Endothelial cell of umbilical vein (primary cell): Measurements from ENCODE around the gene RARA. TPM values are rescaled to one million over a fixed set of nuclear protein-coding genes. Genes with fewer than 3 reads are reported as not detected.

Experiments used
- BruUV-seq: library from RNA; stranded (reverse); fragments of 400-500 nt; replicated peaks from 2 replicates; lab custom pipeline; 2021; lab: Mats Ljungman, UMichigan
- CTCF ChIA-PET: fragments of 300-600, 350-600 bp; sonication (Branson Sonifier 250); formaldehyde crosslinking; loops from one replicate; lab custom pipeline; 2021; ENCODE audit warnings: antibody characterized with exemption, inconsistent platforms; lab: Charles Lee
- POLR2A ChIA-PET: fragments of 300-600, 350-600 bp; sonication (Branson Sonifier 250); formaldehyde crosslinking; loops from one replicate; lab custom pipeline; 2021; ENCODE audit warnings: antibody characterized with exemption, inconsistent platforms; lab: Charles Lee
- DNase-seq: peaks from one replicate; pipeline ENCODE4 v3.0.0-alpha.2; 2011; ENCODE audit warnings: low read depth, low spot score
- FAIRE-seq: peaks from 2 replicates; lab custom pipeline; 2011; peaks lifted over from hg19 to GRCh38; lab: Jason Lieb, UNC
- H2AFZ ChIP-seq: 2 replicates; pipeline ENCODE4 v1.6.0; 2012; ENCODE audit warnings: low read depth, low read length, control low read depth, inconsistent platforms
- H3K27ac ChIP-seq: 2 replicates; pipeline ENCODE4 v1.5.1; 2011; ENCODE audit warnings: low read depth, mild to moderate bottlenecking, control low read depth, low read length, moderate library complexity; ENCODE audit not compliant: insufficient read depth
- H3K27me3 ChIP-seq, 2 experiments: 2 replicates each; pipeline versions ENCODE4 v1.6.0 to v1.6.1; 2011; ENCODE audit warnings: low read length in 2 of 2, mixed read lengths in 1 of 2; ENCODE audit not compliant: control insufficient read depth in 2 of 2, insufficient read depth in 2 of 2
- H3K36me3 ChIP-seq, 2 experiments: 2 replicates in 1 of 2; 3 replicates in 1 of 2; pipeline ENCODE4 v1.5.1; 2011; ENCODE audit warnings: low read length in 2 of 2, mild to moderate bottlenecking in 1 of 2, moderate library complexity in 1 of 2; ENCODE audit not compliant: control insufficient read depth in 2 of 2, insufficient read depth in 2 of 2; ENCODE audit errors: extremely low read depth in 1 of 2
- H3K4me1 ChIP-seq: 3 replicates; pipeline ENCODE4 v1.5.1; 2011; ENCODE audit warnings: mild to moderate bottlenecking, low read length; ENCODE audit not compliant: control insufficient read depth, insufficient read depth; ENCODE audit errors: extremely low read depth
- H3K4me2 ChIP-seq: 2 replicates; pipeline ENCODE4 v1.6.1; 2011; ENCODE audit warnings: low read length, control low read depth, mixed read lengths; ENCODE audit not compliant: insufficient read depth
- H3K4me3 ChIP-seq, 3 experiments: fragments of 200-600 bp in 1 of 3; sonication (generic), shearing (Covaris generic) in 1 of 3; replicated peaks in 1 of 3; 2 replicates each; pipeline ENCODE4 v1.5.1; 2011 to 2016; ENCODE audit warnings: control low read depth in 3 of 3, low read length in 3 of 3, mild to moderate bottlenecking in 2 of 3, inconsistent platforms in 1 of 3, low read depth in 1 of 3, moderate library complexity in 1 of 3; ENCODE audit not compliant: insufficient read depth in 1 of 3
- H3K79me2 ChIP-seq: 2 replicates; pipeline ENCODE4 v1.6.0; 2012; ENCODE audit warnings: low read length, inconsistent platforms; ENCODE audit not compliant: control insufficient read depth, insufficient read depth
- H3K9ac ChIP-seq: replicated peaks from 2 replicates; pipeline ENCODE3; 2011; ENCODE audit warnings: low read length, control low read depth; ENCODE audit not compliant: insufficient read depth; ENCODE audit errors: extremely low read depth
- H3K9me1 ChIP-seq: replicated peaks from 3 replicates; pipeline ENCODE4 v1.6.0; 2011; ENCODE audit warnings: mild to moderate bottlenecking, low read length; ENCODE audit not compliant: control insufficient read depth, insufficient read depth; ENCODE audit errors: extremely low read depth
- H3K9me3 ChIP-seq: replicated peaks from 2 replicates; pipeline ENCODE4 v1.5.1; 2012; ENCODE audit warnings: low read length, inconsistent platforms; ENCODE audit not compliant: control insufficient read depth, insufficient read depth
- H4K20me1 ChIP-seq: replicated peaks from 2 replicates; pipeline ENCODE3; 2011; ENCODE audit warnings: mild to moderate bottlenecking, low read length; ENCODE audit not compliant: control insufficient read depth, insufficient read depth; ENCODE audit errors: extremely low read depth
- EZH2 ChIP-seq: IDR thresholded peaks from 2 replicates; pipeline ENCODE4 v1.6.1; 2012; ENCODE audit warnings: borderline replicate concordance, low read depth, mild to moderate bottlenecking, moderate library complexity, low read length, inconsistent platforms; ENCODE audit not compliant: severe bottlenecking
- FOS ChIP-seq: IDR thresholded peaks from 2 replicates; pipeline ENCODE4 v1.6.1; 2011; ENCODE audit warnings: mild to moderate bottlenecking, low read length, moderate library complexity, borderline replicate concordance; ENCODE audit not compliant: insufficient read depth
- GATA2 ChIP-seq: IDR thresholded peaks from 2 replicates; pipeline ENCODE4 v1.7.0; 2011; ENCODE audit warnings: low read depth, mild to moderate bottlenecking, moderate library complexity, mixed read lengths, low read length; ENCODE audit not compliant: insufficient read length, insufficient read depth
- JUN ChIP-seq: IDR thresholded peaks from 2 replicates; pipeline ENCODE4 v1.6.1; 2011; ENCODE audit warnings: borderline replicate concordance, low read depth; ENCODE audit not compliant: insufficient read length, insufficient read depth
- MYC ChIP-seq: IDR thresholded peaks from one replicate; pipeline ENCODE4 v1.6.1; 2011; ENCODE audit warnings: mild to moderate bottlenecking, low read depth, low read length
- POLR2A ChIP-seq: IDR thresholded peaks from 2 replicates; pipeline ENCODE4 v1.6.1; 2012; ENCODE audit warnings: low read depth, mild to moderate bottlenecking, control low read depth, low read length
- POLR2AphosphoS5 ChIP-seq: IDR thresholded peaks from 2 replicates; pipeline ENCODE4 v1.6.1; 2012; ENCODE audit warnings: low read depth, mild to moderate bottlenecking, control low read depth, low read length, moderate library complexity; ENCODE audit not compliant: insufficient read depth
- dilution Hi-C: fragments of 300-500 bp; cut with MboI; formaldehyde crosslinking; loops from one replicate; pipeline ENCODE4 v1.15.0; 2019; ENCODE audit warnings: low sequenced_read_pairs; ENCODE audit not compliant: extremely low pct_ligation_motif_present
- intact Hi-C: fragments of 100-400 bp; cut with micrococcal nuclease; formaldehyde crosslinking; loops from one replicate; pipeline ENCODE4 v1.10.0; 2022
- polyA plus RNA-seq, 4 experiments: library from polyadenylated mRNA; depleted of rRNA in 3 of 4; stranded (reverse) in 3 of 4; unstranded in 1 of 4; fragments of >200 nt; gene quantifications; 2 replicates each; pipeline versions ENCODE4 v1.2.1 to v1.2.3, GENCODE V29; 2011 to 2012; ENCODE audit warnings: missing spikeins in 1 of 4
- total RNA-seq: library from RNA; stranded (reverse); gene quantifications from 2 replicates; pipeline ENCODE4 v1.2.3, GENCODE V29; 2021
- TF ChIP-seq, protein P1 (sequence below), 2 donors: IDR thresholded peaks; 1 replicate in 1 of 2; 2 replicates in 1 of 2; pipeline ENCODE4 v1.5.1; 2011; ENCODE audit warnings: low read length in 2 of 2, mild to moderate bottlenecking in 2 of 2, moderate library complexity in 2 of 2, control low read depth in 1 of 2, inconsistent platforms in 1 of 2, low read depth in 1 of 2; ENCODE audit not compliant: insufficient read depth in 1 of 2; ENCODE audit errors: extremely low read depth in 1 of 2
- TF ChIP-seq, protein P2 (sequence below): IDR thresholded peaks from 2 replicates; pipeline ENCODE4 v1.6.1; 2011; ENCODE audit not compliant: insufficient read depth, insufficient read length

Gene RARA
- total and polyA plus RNA-seq, 2 donors (not counting 3 experiments of a cell fraction or from before 2014, with no cell fraction given) = 11.9 to 37.8 TPM

DNA sequence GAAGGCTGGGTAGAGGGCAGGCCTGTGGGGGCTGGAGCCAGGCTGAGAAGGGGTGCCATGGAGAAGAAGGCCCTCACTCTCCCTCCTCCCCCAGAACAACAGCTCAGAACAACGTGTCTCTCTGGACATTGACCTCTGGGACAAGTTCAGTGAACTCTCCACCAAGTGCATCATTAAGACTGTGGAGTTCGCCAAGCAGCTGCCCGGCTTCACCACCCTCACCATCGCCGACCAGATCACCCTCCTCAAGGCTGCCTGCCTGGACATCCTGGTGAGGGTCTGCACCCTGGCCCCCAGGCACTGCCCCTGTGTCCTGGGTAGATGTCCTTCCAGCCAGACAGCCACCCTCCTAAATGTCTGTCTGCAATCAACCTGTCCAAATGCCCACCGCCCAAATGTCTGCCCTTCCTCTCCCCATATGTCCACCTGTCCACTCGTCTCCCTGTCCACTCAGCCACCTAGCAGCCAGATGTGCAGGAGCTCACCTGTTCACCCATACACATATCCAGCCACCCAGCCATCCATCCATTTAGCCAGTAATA, 43.3 kb downstream of the RARA start:
- DNase-seq (no peak), FAIRE-seq (no peak)
- Histone ChIP-seq H3K27ac (no peak overlapping the region), H4K20me1 (no peaks in the 10 kb centered on the region), H2AFZ (no peak overlapping the region), H3K27me3 (no peaks in the 10 kb centered on the region), H3K4me2 (no peak overlapping the region), H3K4me1 (peaks cover 32% of the 10 kb centered on the region), H3K36me3 (peaks cover 6 to 51% of the 10 kb centered on the region in 2 experiments), H3K9me1 (no peaks in the 10 kb centered on the region), H3K4me3 (no peak overlapping the region), H3K9me3 (no peaks in the 10 kb centered on the region), H3K79me2 (peaks cover 31% of the 10 kb centered on the region), H3K9ac (no peak overlapping the region)
- ChIA-PET POLR2A (no interaction called here), CTCF (interaction anchor here (1.0 to 18.3 kb wide), 6 partner anchors 28 to 208 kb away, joined by 3 to 530 read pairs (median 4); partner anchors contain the start of gene RARA)
- dilution Hi-C loops (no loop called here), intact Hi-C loops (no loop called here)
- no TSS peak for BruUV-seq
- TF ChIP-seq POLR2AphosphoS5 (no peak), GATA2 (no peak), POLR2A (no peak), MYC (no peak), FOS (no peak), EZH2 (no peak), JUN (no peak)
- TF ChIP-seq, protein P1, sequence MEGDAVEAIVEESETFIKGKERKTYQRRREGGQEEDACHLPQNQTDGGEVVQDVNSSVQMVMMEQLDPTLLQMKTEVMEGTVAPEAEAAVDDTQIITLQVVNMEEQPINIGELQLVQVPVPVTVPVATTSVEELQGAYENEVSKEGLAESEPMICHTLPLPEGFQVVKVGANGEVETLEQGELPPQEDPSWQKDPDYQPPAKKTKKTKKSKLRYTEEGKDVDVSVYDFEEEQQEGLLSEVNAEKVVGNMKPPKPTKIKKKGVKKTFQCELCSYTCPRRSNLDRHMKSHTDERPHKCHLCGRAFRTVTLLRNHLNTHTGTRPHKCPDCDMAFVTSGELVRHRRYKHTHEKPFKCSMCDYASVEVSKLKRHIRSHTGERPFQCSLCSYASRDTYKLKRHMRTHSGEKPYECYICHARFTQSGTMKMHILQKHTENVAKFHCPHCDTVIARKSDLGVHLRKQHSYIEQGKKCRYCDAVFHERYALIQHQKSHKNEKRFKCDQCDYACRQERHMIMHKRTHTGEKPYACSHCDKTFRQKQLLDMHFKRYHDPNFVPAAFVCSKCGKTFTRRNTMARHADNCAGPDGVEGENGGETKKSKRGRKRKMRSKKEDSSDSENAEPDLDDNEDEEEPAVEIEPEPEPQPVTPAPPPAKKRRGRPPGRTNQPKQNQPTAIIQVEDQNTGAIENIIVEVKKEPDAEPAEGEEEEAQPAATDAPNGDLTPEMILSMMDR (IDR thresholded peaks at IDR 0.05; ENCODE audit: extremely low read depth in 1 of 2, insufficient read depth in 1 of 2, low read depth in 1 of 2, low read length in 2 of 2) = no peak
- TF ChIP-seq, protein P2, sequence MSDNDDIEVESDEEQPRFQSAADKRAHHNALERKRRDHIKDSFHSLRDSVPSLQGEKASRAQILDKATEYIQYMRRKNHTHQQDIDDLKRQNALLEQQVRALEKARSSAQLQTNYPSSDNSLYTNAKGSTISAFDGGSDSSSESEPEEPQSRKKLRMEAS = no peak
